Measurements from ENCODE around the gene GLDC.
"Not testable (repeated sequence)": the region's sequence is repeated elsewhere in the genome, so short reads cannot be mapped to it uniquely, and the experiment has no call there.

The GLDC gene

DNA sequence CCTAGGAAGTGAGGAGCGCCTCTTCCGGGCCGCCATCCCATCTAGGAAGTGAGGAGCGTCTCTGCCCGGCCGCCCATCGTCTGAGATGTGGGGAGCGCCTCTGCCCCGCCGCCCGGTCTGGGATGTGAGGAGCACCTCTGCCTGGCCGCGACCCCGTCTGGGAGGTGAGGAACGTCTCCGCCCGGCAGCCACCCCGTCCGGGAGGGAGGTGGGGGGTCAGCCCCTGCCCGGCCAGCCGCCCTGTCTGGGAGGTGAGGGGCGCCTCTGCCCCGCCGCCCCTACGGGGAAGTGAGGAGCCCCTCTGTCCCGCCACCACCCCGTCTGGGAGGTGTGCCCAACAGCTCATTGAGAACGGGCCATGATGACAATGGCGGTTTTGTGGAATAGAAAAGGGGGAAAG lies 22.7 kb downstream of the GLDC start:
- DNase-seq (ENCODE audit: low read depth in 3 of 3, low spot score in 1 of 3), result not testable (repeated sequence)

DNA sequence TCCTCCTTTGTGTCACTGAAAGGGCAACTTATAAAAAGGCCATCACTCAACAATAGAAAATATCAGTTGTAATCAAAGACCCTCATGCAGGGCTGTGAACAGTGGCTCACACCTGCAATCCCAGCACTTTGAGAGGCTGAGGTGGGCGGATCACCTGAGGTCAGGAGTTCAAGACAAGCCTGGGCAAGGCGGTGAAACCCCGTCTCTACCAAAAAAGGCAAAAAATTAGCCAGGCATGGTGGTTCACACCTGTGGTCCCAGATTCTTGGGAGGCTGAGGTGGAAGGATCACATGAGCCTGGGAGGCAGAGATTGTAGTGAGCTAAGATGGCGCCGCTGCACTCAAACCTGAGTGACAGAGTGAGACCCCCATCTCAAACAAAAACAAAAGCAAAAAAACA lies 24.7 kb downstream of the GLDC start:
- no peak for DNase-seq (ENCODE audit: low read depth in 3 of 3, low spot score in 1 of 3)

DNA sequence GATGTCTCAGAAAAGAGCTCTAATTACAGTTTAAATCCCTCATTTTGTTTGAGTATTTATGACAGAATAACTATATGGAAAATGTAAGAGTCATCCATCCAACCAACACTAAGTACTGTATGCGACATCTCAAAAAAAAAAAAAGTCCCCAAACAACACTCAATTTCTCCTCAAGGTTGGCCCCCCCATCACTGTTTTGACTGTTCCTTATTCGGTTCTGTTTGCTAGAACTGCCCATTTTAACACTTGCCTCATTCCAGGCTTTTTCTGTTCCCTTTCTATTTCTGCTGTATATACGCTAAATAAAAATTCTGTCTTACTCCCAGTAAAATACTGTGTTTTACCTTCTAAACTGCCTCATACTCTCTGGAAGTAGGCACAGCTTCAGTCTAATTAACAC lies 25.2 kb downstream of the GLDC start:
- DNase-seq (ENCODE audit: low read depth in 3 of 3, low spot score in 1 of 3), result no peak

DNA sequence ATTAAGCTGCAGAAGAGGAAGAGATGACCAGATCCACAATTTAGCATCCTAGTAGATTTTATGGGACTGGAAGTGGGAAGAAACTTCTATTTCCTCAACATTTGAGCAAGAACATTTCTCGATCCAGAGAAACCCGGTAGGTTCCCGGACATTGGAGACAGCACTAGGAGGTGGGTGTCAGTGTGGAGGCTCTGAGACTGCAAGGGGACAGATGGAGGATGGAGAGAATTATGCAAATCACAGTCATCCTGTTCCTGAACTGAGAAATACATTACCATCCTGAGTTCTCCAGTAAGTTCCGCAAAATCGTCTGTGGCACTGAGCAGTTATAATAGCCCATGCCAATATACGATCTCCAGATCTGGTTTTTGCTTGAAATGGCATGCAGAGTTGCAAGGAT lies 25.6 kb downstream of the GLDC start:
- DNase-seq (ENCODE audit: low read depth in 3 of 3, low spot score in 1 of 3), result no peak

DNA sequence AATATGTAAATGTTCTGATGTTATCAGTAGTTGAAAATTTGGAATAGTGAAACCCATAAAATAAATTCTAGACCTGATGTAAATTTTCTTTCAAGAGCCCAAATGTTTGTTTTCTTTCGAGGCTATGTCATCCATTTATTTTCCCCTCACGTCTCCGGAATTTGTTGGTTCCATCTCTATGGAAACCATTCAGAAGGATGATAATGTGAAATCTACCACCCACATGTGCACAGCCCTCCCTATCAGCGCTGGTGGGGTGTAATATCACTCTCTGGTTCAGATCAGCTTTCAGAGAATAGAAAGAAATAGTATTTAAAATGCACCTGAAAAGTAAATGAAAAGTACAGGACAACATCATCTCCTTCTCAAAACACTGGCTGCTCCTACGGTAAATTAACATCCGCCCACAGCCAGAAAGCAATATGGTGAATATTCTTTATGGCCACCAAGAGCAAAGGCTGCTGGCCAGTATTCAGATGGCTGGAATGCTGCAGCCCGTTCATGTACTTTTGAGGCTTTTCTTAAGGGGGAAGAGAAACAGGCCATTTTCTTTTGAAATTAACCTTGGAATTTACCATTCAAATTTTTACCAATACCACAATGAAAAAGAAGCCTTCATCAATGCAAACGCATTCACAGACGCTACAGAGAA lies 28.5 kb downstream of the GLDC start:
- no peak for DNase-seq (ENCODE audit: low read depth in 3 of 3, low spot score in 1 of 3)

DNA sequence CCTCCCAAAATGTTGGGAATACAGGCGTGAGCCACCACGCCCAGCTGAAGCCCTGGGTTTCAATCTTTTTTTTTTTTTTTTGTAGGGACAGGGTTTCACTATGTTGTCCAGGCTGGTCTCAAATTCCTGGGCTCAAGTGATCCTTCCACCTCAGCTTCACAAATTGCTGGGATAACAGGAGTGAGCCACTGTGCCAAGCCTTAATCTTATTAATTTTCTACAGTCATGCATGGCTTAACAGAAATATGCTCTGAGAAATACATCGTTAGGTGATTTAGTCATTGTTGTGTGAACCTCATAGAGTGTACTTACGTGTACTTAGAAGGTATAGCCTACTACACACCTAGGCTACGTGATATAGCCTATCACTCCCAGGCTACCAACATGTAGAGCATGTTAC lies 31.0 kb downstream of the GLDC start:
- no peak for DNase-seq (ENCODE audit: low read depth in 3 of 3, low spot score in 1 of 3)

DNA sequence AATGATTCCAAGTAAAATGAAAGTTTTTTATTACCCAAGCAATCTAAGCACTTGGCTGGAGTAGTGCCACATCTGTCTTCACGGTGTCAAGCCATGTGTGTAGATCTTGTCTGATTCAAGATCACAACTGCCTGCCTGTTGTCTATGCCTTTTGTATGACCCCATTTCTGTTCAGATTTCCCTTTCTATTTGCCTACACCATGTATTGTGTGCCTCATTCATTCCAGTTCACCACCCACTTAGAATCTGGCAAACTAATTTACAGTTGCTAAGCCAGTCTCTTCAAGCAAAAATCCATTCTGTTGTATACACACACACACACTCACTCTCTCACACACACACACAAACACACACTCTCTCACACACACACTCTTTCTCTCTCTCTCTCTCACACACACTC lies 33.7 kb downstream of the GLDC start:
- no peak for DNase-seq (ENCODE audit: low read depth in 3 of 3, low spot score in 1 of 3)

DNA sequence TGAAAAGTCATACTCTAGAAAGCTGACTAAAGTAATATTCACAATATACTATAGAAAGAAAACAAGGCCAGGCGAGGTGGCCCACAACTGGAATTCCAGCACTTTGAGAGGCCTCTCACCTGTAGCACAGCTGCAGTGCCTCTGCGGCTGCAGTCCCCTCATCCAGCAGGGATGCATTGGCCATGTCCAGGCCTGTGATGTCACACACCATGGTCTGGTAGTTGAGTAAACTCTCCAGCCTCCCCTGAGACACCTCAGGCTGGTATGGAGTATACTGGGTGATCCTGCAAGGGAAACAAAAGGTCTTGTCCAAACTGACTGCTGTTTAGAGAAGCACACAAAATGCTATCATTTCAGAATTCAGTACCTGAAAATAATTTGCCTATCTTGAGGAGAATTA lies 35.5 kb downstream of the GLDC start:
- DNase-seq (ENCODE audit: low read depth in 3 of 3, low spot score in 1 of 3), result no peak

DNA sequence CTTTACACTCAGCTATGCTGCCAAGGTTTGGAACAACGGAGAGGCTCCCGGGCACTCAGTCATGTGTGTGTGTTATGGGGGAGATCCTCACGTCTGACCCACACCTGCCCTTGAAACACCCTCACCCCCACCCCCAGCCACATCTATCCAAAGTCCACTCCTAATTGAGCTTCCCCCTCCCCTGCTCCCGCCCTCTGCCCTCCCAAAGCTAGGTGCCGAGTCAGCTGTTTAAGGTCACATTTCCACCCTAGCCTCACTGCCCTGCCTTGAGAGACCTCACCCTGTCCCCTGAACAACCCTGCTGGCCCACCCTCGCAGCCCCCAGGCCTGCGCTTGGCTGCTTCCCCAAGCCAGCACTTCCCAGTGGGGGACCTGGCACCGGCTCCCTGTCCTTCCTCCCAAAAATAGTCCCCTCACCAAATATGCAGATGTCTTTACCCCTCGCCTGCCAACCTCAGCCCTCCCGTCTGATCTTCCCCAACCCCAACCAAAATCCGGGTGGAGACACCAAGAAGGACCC lies 36.0 kb downstream of the GLDC start:
- no peak for DNase-seq (ENCODE audit: low read depth in 3 of 3, low spot score in 1 of 3)

DNA sequence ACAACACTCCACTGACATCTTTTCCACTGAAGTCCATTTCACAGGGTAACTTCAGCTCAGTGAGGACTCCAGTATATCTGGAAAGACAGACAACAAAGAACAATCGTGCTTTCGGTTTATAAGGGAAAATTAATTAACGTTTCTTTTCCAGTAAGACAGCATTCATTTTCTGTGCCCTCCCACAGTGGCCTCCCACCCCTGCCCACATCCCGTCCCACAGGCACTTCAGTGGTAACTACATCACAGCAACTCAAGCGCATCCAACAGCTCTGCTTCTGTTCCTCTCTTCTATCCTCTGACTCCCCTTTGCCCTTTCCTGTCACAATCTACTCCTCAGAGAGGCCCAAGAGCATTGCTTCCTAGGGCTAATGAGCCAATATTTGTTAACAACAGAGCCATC lies 40.3 kb downstream of the GLDC start:
- DNase-seq (ENCODE audit: low read depth in 3 of 3, low spot score in 1 of 3), result no peak

DNA sequence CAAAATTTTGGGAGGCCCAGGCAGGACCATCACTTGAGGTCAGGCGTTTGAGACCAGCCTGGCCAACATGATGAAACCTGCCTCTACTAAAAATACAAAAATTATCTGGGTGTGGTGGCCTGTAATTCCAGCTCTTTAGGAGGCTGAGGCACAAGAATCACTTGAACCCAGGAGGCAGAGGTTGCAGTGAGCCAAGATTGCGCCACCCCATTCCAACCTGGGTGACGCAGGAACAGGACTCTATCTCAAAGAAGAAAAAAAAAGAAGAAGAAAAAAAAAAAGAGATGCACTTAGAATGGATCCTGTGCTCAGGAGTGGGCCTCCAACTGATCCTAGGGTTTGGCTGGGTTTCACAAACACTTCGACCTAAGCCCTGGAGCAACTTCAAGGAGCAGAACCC lies 45.1 kb downstream of the GLDC start:
- DNase-seq (ENCODE audit: low read depth in 3 of 3, low spot score in 1 of 3), result no peak

DNA sequence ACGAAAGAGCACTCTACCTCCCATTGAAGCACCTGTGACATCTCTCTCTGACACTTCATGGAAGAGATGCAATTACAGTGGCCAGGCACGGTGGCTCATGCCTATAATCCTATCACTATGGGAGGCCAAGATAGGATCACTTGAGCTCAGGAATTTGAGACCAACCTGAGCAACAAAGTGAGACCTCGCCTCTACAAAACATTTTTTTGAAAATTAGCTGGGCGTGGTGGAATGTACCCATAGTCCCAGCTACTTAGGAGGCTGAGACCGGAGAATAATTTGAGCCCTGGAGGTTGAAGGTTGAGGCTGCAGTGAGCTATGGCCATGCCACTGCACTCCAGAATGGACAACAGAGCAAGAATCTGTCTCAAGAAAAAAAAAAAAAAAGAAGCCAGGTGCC lies 45.5 kb downstream of the GLDC start:
- no peak for DNase-seq (ENCODE audit: low read depth in 3 of 3, low spot score in 1 of 3)

DNA sequence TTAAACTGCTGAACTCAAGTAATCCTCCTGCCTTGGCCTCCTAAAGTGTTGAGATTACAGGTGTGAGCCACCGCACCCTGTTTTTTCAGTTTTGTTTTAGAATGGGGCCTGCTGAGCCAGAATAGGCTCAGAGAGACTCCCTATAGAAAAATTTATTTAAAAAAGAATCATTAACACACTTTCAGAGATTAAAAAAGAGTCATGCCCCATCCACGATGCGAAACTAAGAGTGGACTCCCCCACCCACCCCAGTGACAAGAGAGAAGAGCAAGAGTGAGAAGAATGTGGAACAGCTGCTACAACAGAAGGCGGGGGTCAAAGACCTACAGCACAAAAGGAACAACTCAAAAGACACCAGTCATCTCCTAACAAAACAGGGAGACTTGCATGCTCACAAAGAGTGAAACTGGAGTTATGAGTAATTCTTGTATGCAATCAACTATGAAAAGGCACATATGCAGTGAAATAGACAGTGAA lies 47.2 kb downstream of the GLDC start:
- DNase-seq (ENCODE audit: low read depth in 3 of 3, low spot score in 1 of 3), result no peak

DNA sequence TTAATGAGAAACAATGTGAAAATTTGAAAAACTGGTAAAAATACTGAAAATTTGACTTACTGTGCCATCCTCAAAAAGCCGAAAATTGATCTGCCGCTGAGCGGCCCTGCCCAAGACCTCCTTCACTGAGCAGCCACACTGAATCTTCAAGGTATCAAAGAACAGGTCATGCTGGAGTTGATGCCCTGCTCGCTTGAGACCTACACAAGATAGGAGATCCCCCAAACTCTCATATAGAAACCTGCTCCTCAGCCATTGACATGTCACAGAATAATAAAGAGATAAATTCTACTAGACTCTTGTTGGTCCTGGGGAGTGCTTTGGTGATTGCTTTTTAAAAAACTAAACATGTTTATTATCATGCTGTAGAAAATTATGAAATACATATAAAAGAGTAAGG lies 52.7 kb downstream of the GLDC start:
- no peak for DNase-seq (ENCODE audit: low read depth in 3 of 3, low spot score in 1 of 3)

DNA sequence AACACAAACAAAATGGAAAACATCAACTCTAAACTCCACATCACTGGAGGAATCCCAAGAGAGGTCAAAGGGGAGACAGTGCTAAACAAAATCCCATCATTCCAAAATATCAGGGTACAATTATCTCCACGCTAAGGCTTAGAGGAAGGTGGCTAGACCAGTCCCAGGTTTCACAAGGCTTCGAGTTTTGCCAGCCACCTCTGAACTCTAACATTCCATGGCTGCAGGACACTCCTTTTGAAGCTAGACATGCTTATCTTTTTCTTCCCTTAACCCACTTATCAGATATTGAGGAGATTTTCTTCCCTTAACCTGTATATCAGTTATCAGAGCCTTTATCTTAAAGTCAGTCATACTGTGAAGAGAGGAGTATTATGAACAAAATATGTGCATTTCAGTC lies 53.3 kb downstream of the GLDC start:
- DNase-seq (ENCODE audit: low read depth in 3 of 3, low spot score in 1 of 3), result no peak

DNA sequence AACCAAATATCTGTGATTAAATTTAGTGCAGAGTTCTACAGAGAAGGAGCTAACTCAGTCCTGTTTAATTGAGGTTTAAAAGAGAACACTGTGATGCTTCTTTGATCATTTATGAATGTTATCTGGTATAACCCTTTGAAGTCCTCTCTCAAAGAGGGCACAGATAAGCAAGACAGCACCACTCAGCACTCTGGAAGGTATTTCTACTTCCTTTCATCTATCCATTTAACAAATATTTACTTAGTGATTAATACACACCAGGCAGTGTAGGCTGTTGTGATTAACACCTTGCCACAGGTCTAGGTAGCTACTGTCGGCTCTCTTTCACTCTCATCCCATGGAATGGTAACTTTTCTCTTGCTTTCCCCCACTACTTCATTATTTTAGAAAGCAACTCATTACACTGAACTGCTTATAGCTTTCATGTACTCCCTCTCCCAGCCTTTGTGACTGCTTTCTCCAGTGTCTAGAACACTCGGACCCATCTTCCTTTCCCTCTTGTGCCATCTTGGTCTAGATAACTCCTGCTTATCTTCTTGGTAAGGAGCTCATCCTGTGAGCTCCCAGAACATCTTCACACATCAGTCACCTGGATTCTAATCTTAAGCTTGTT lies 54.7 kb downstream of the GLDC start:
- no peak for DNase-seq (ENCODE audit: low read depth in 3 of 3, low spot score in 1 of 3)

DNA sequence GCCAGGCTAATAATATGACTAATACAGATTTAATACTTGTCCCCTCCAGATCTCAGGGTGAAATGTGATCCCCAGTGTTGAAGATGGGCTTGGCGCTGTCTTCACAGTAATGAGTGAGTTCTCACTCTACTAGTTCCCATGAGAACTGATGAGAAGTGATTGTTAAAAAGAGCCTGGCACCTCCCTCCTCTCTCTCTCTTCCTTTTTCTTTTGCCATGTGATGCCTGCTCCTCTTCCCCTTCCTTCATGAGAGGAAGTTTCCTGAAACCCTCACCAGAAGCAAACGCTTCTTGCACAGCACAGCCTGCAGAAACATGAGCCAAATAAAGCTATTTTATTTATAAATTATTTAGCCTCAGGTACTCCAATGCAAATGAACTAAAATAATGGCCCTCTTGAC lies 55.2 kb downstream of the GLDC start:
- no peak for DNase-seq (ENCODE audit: low read depth in 3 of 3, low spot score in 1 of 3)

DNA sequence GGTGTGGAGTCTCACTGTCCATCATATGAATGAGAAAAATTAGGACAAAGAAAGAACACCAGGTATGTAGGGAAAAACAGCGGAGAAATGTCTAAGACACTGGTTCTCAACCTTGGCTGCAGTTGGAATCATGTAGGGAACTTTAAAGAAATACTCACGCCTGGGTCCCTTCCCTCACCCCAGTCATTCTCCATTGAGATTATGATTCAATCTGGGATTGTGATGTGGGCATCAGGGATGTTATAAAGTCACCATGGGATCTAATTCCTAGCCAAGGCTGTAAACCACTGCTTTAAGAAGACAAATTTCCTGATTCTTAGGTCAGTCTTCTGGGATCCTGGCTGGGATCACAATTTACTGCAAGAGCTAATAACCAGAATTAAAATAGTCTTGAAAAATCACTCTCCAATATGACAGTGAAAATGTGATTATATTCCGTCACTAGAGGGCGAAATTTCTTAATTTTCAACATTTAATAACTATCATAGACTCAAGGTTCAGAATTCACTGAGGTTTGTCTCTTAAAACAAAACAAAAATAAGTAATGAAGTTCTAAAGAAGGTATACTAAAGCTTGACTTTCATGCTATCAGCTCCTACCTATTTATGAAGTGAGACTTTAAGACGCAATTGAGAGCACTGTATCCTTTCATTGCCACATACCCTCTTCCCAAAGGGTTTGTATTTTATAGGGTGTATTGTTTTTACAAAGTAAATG lies 60.5 kb downstream of the GLDC start:
- no peak for DNase-seq (ENCODE audit: low read depth in 3 of 3, low spot score in 1 of 3)

DNA sequence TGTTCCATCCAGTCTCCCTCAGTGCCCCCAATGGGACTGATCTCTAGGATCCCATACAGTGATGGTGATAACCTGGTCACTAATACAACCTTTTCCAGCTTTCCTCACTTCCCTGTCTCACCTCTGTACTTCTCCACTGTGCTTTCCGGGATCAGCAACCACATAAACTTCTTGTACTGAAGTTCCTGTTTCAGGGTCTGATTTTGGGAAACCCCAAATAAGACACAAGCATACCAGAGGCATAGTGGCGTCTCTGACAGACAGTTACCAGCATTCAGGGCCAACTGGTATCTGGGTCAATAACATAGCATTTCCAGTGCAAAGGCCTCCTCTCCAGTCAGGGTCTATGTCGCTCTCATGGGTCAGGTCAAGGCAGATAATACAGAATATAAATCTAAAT lies 64.3 kb downstream of the GLDC start:
- no peak for DNase-seq (ENCODE audit: low read depth in 3 of 3, low spot score in 1 of 3)

DNA sequence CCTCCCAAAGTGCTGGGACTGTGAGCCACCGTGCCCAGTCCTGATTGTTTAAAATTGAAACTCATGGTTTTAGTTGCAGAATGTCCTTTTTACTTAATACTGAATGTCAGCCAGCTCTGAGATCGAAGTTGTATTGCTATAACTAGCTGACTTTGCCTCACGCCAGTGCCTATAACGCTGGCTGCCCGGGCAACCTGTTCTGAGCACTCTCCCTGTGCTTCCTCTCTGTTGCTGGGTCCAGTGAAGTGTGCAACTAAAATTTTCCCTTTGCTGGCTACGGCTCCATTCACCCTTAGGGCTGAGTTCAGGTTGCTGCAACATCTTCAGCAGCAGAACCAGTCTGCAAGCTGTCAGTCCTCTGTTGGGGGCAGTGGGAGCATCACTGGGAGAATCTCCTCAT lies 65.9 kb downstream of the GLDC start:
- no peak for DNase-seq (ENCODE audit: low read depth in 3 of 3, low spot score in 1 of 3)

DNA sequence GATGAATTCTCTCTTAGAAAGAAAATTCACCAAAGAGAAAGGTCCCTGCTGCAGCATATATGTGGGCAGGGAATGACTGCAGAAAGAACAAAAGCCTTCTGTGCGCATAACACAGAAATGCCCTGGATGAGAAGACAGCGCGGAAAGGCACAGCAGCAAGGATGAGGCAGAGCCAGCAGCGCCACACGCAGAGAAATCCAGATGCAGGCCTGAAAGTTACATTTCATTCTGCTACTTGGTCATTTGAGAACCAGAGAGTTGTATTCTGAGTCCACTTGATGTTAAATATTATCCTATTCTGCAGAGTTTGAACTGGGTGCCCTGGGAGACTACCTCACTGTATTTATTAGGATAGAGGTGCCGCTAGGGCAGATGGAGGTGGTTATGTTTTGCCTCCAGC lies 68.5 kb downstream of the GLDC start:
- DNase-seq (ENCODE audit: low read depth in 3 of 3, low spot score in 1 of 3), result no peak

DNA sequence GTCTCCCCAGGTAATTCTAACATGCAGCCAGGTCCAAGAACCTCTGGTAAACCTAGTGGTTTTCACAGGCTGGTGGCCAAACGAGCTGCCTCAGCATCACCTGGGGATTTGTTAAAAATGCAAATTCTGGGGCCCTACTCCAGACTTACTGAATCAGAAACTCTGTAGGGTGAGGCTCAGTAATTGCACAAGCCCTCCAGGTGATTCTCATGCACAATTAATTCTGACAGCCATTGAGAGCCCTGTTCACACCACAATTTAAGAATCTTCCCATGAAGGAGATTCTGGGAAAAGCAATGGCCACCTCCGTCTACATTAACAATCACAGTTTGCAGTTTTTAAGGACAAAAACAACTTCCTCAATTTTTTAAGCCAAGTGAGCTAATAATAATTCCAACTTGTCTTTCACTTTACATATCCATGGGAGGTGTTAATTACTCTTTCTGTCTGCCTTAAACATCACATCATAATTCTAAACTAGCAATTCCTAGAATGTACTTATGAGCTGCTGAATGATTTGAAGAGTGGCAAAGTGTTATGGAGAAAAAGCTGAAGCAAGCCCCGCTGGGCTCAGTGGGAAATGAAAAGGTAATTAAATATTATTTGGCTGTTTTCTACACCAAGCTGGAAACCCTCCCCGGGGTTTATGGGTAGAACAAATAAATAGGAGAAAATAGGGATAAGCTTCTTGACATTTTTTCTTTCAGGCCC lies 70.0 kb downstream of the GLDC start:
- DNase-seq (ENCODE audit: low read depth in 3 of 3, low spot score in 1 of 3), result no peak
